HG02885 (cell line): ENCODE data around the gene ZBTB18.
"Not testable (repeated sequence)": the region's sequence is repeated elsewhere in the genome, so short reads cannot be mapped to it uniquely, and the experiment has no call there.

Experiments used
- ATAC-seq: cut with Tn5 transposase; IDR thresholded peaks from one replicate; pipeline ENCODE4 v1.9.1; 2021; ENCODE audit warnings: mild to moderate bottlenecking; ENCODE audit not compliant: unreplicated experiment, poor library complexity

The ZBTB18 gene

GRCh38 chr1:244037252-244037651 lies 13.8 kb upstream of the ZBTB18 start:
- no peak for ATAC-seq

GRCh38 chr1:244041466-244042120 lies 9.5 kb upstream of the ZBTB18 start:
- no peak for ATAC-seq

- ATAC-seq, result no peak
Measured at GRCh38 chr1:244042293-244042692, 8.8 kb upstream of the ZBTB18 start.

GRCh38 chr1:244044423-244044822 lies 6.7 kb upstream of the ZBTB18 start:
- ATAC-seq, result no peak

GRCh38 chr1:244046254-244046653 lies 4.8 kb upstream of the ZBTB18 start:
- not testable (repeated sequence) for ATAC-seq

GRCh38 chr1:244046907-244047611 lies 4.0 kb upstream of the ZBTB18 start:
- ATAC-seq, result no peak

- ATAC-seq, result peak; percentile 68
Measured at GRCh38 chr1:244047621-244048255, 3.3 kb upstream of the ZBTB18 start.

- peak; percentile 75 for ATAC-seq
Measured at GRCh38 chr1:244048256-244049161, 2.6 kb upstream of the ZBTB18 start.

- ATAC-seq, result no peak
Measured at GRCh38 chr1:244049162-244050013, 1.7 kb upstream of the ZBTB18 start.

- no peak for ATAC-seq
Measured at GRCh38 chr1:244050014-244050834, 859 bp upstream of the ZBTB18 start.

GRCh38 chr1:244052016-244052727 lies 1.1 kb downstream of the ZBTB18 start:
- no peak for ATAC-seq

- ATAC-seq, result no peak
Measured at GRCh38 chr1:244052728-244053312, 1.7 kb downstream of the ZBTB18 start.

- no peak for ATAC-seq
Measured at GRCh38 chr1:244053831-244054230, 2.7 kb downstream of the ZBTB18 start.

- ATAC-seq, result no peak
Measured at GRCh38 chr1:244054247-244054923, 3.3 kb downstream of the ZBTB18 start.

GRCh38 chr1:244054924-244055263 lies 3.8 kb downstream of the ZBTB18 start:
- ATAC-seq, result no peak

- no peak for ATAC-seq
Measured at GRCh38 chr1:244056577-244056976, 5.5 kb downstream of the ZBTB18 start.
